Endothelial cell of umbilical vein (primary cell): ENCODE measurements around the gene CLIP2. TPM values are rescaled to one million over a fixed set of nuclear protein-coding genes. Genes with fewer than 3 reads are reported as not detected.

ENCODE experiments used
- BruUV-seq: library from RNA; stranded (reverse); fragments of 400-500 nt; replicated peaks from 2 replicates; lab custom pipeline; 2021; lab: Mats Ljungman, UMichigan
- CTCF ChIA-PET: fragments of 300-600, 350-600 bp; sonication (Branson Sonifier 250); formaldehyde crosslinking; loops from one replicate; lab custom pipeline; 2021; ENCODE audit warnings: antibody characterized with exemption, inconsistent platforms; lab: Charles Lee
- POLR2A ChIA-PET: fragments of 300-600, 350-600 bp; sonication (Branson Sonifier 250); formaldehyde crosslinking; loops from one replicate; lab custom pipeline; 2021; ENCODE audit warnings: antibody characterized with exemption, inconsistent platforms; lab: Charles Lee
- DNase-seq: peaks from one replicate; pipeline ENCODE4 v3.0.0-alpha.2; 2011; ENCODE audit warnings: low read depth, low spot score
- FAIRE-seq: peaks from 2 replicates; lab custom pipeline; 2011; peaks lifted over from hg19 to GRCh38; lab: Jason Lieb, UNC
- H2AFZ ChIP-seq: 2 replicates; pipeline ENCODE4 v1.6.0; 2012; ENCODE audit warnings: low read depth, low read length, control low read depth, inconsistent platforms
- H3K27ac ChIP-seq: 2 replicates; pipeline ENCODE4 v1.5.1; 2011; ENCODE audit warnings: low read depth, mild to moderate bottlenecking, control low read depth, low read length, moderate library complexity; ENCODE audit not compliant: insufficient read depth
- H3K27me3 ChIP-seq, 2 experiments: 2 replicates each; pipeline versions ENCODE4 v1.6.0 to v1.6.1; 2011; ENCODE audit warnings: low read length in 2 of 2, mixed read lengths in 1 of 2; ENCODE audit not compliant: control insufficient read depth in 2 of 2, insufficient read depth in 2 of 2
- H3K36me3 ChIP-seq, 2 experiments: 2 replicates in 1 of 2; 3 replicates in 1 of 2; pipeline ENCODE4 v1.5.1; 2011; ENCODE audit warnings: low read length in 2 of 2, mild to moderate bottlenecking in 1 of 2, moderate library complexity in 1 of 2; ENCODE audit not compliant: control insufficient read depth in 2 of 2, insufficient read depth in 2 of 2; ENCODE audit errors: extremely low read depth in 1 of 2
- H3K4me1 ChIP-seq: 3 replicates; pipeline ENCODE4 v1.5.1; 2011; ENCODE audit warnings: mild to moderate bottlenecking, low read length; ENCODE audit not compliant: control insufficient read depth, insufficient read depth; ENCODE audit errors: extremely low read depth
- H3K4me2 ChIP-seq: 2 replicates; pipeline ENCODE4 v1.6.1; 2011; ENCODE audit warnings: low read length, control low read depth, mixed read lengths; ENCODE audit not compliant: insufficient read depth
- H3K4me3 ChIP-seq, 3 experiments: fragments of 200-600 bp in 1 of 3; sonication (generic), shearing (Covaris generic) in 1 of 3; replicated peaks in 1 of 3; 2 replicates each; pipeline ENCODE4 v1.5.1; 2011 to 2016; ENCODE audit warnings: control low read depth in 3 of 3, low read length in 3 of 3, mild to moderate bottlenecking in 2 of 3, inconsistent platforms in 1 of 3, low read depth in 1 of 3, moderate library complexity in 1 of 3; ENCODE audit not compliant: insufficient read depth in 1 of 3
- H3K79me2 ChIP-seq: 2 replicates; pipeline ENCODE4 v1.6.0; 2012; ENCODE audit warnings: low read length, inconsistent platforms; ENCODE audit not compliant: control insufficient read depth, insufficient read depth
- H3K9ac ChIP-seq: replicated peaks from 2 replicates; pipeline ENCODE3; 2011; ENCODE audit warnings: low read length, control low read depth; ENCODE audit not compliant: insufficient read depth; ENCODE audit errors: extremely low read depth
- H3K9me1 ChIP-seq: replicated peaks from 3 replicates; pipeline ENCODE4 v1.6.0; 2011; ENCODE audit warnings: mild to moderate bottlenecking, low read length; ENCODE audit not compliant: control insufficient read depth, insufficient read depth; ENCODE audit errors: extremely low read depth
- H3K9me3 ChIP-seq: replicated peaks from 2 replicates; pipeline ENCODE4 v1.5.1; 2012; ENCODE audit warnings: low read length, inconsistent platforms; ENCODE audit not compliant: control insufficient read depth, insufficient read depth
- H4K20me1 ChIP-seq: replicated peaks from 2 replicates; pipeline ENCODE3; 2011; ENCODE audit warnings: mild to moderate bottlenecking, low read length; ENCODE audit not compliant: control insufficient read depth, insufficient read depth; ENCODE audit errors: extremely low read depth
- CTCF ChIP-seq, 2 donors: IDR thresholded peaks; 1 replicate in 1 of 2; 2 replicates in 1 of 2; pipeline ENCODE4 v1.5.1; 2011; ENCODE audit warnings: low read length in 2 of 2, mild to moderate bottlenecking in 2 of 2, moderate library complexity in 2 of 2, control low read depth in 1 of 2, inconsistent platforms in 1 of 2, low read depth in 1 of 2; ENCODE audit not compliant: insufficient read depth in 1 of 2; ENCODE audit errors: extremely low read depth in 1 of 2
- EZH2 ChIP-seq: IDR thresholded peaks from 2 replicates; pipeline ENCODE4 v1.6.1; 2012; ENCODE audit warnings: borderline replicate concordance, low read depth, mild to moderate bottlenecking, moderate library complexity, low read length, inconsistent platforms; ENCODE audit not compliant: severe bottlenecking
- FOS ChIP-seq: IDR thresholded peaks from 2 replicates; pipeline ENCODE4 v1.6.1; 2011; ENCODE audit warnings: mild to moderate bottlenecking, low read length, moderate library complexity, borderline replicate concordance; ENCODE audit not compliant: insufficient read depth
- GATA2 ChIP-seq: IDR thresholded peaks from 2 replicates; pipeline ENCODE4 v1.7.0; 2011; ENCODE audit warnings: low read depth, mild to moderate bottlenecking, moderate library complexity, mixed read lengths, low read length; ENCODE audit not compliant: insufficient read length, insufficient read depth
- JUN ChIP-seq: IDR thresholded peaks from 2 replicates; pipeline ENCODE4 v1.6.1; 2011; ENCODE audit warnings: borderline replicate concordance, low read depth; ENCODE audit not compliant: insufficient read length, insufficient read depth
- MAX ChIP-seq: IDR thresholded peaks from 2 replicates; pipeline ENCODE4 v1.6.1; 2011; ENCODE audit not compliant: insufficient read depth, insufficient read length
- MYC ChIP-seq: IDR thresholded peaks from one replicate; pipeline ENCODE4 v1.6.1; 2011; ENCODE audit warnings: mild to moderate bottlenecking, low read depth, low read length
- POLR2A ChIP-seq: IDR thresholded peaks from 2 replicates; pipeline ENCODE4 v1.6.1; 2012; ENCODE audit warnings: low read depth, mild to moderate bottlenecking, control low read depth, low read length
- POLR2AphosphoS5 ChIP-seq: IDR thresholded peaks from 2 replicates; pipeline ENCODE4 v1.6.1; 2012; ENCODE audit warnings: low read depth, mild to moderate bottlenecking, control low read depth, low read length, moderate library complexity; ENCODE audit not compliant: insufficient read depth
- dilution Hi-C: fragments of 300-500 bp; cut with MboI; formaldehyde crosslinking; loops from one replicate; pipeline ENCODE4 v1.15.0; 2019; ENCODE audit warnings: low sequenced_read_pairs; ENCODE audit not compliant: extremely low pct_ligation_motif_present
- intact Hi-C: fragments of 100-400 bp; cut with micrococcal nuclease; formaldehyde crosslinking; loops from one replicate; pipeline ENCODE4 v1.10.0; 2022
- polyA plus RNA-seq, 4 experiments: library from polyadenylated mRNA; depleted of rRNA in 3 of 4; stranded (reverse) in 3 of 4; unstranded in 1 of 4; fragments of >200 nt; gene quantifications; 2 replicates each; pipeline versions ENCODE4 v1.2.1 to v1.2.3, GENCODE V29; 2011 to 2012; ENCODE audit warnings: missing spikeins in 1 of 4
- total RNA-seq: library from RNA; stranded (reverse); gene quantifications from 2 replicates; pipeline ENCODE4 v1.2.3, GENCODE V29; 2021

CLIP2 gene
- total and polyA plus RNA-seq, 2 donors (not counting 3 experiments of a cell fraction or from before 2014, with no cell fraction given): 8.3 to 37.1 TPM

GRCh38 chr7:74282748-74283459 is 6.3 kb upstream of the CLIP2 start:
- Histone ChIP-seq H3K27ac (no peak overlapping the region), H3K79me2 (no peaks in the 10 kb centered on the region), H3K4me3 (no peak overlapping the region), H3K4me1 (peaks cover 12% of the 10 kb centered on the region), H4K20me1 (no peaks in the 10 kb centered on the region), H3K9me3 (no peaks in the 10 kb centered on the region), H3K9ac (no peak overlapping the region), H3K27me3 (no peaks in the 10 kb centered on the region), H3K4me2 (no peak overlapping the region), H3K36me3 (no peaks in the 10 kb centered on the region), H3K9me1 (no peaks in the 10 kb centered on the region), H2AFZ (no peak overlapping the region)
- CTCF ChIA-PET: interaction anchor here (1.3 kb wide), 1 partner anchor 77 kb away, joined by 5 read pairs; no protein-coding TSS in a partner anchor
- dilution Hi-C loops (no loop called here), intact Hi-C loops (no loop called here)
- POLR2A ChIA-PET: no interaction called here
- DNase-seq (no peak), FAIRE-seq (no peak)
- no peak for TF ChIP-seq JUN
- no peak for TF ChIP-seq CTCF (IDR thresholded peaks at IDR 0.05; ENCODE audit: extremely low read depth in 1 of 2, insufficient read depth in 1 of 2, low read depth in 1 of 2, low read length in 2 of 2)
- TF ChIP-seq FOS: no peak
- TF ChIP-seq MAX: no peak
- TF ChIP-seq GATA2: no peak
- no peak for TF ChIP-seq POLR2A
- no peak for TF ChIP-seq EZH2
- no peak for TF ChIP-seq MYC
- no peak for TF ChIP-seq POLR2AphosphoS5
- BruUV-seq: no TSS peak
